NK-92 treated with Interleukin-12 subunit alpha and Interleukin-12 subunit beta, amount 100 ng/mL, for 24 hours (cell line): ENCODE results near the gene KRTAP4-6.
"Not testable (repeated sequence)": the region's sequence is repeated elsewhere in the genome, so short reads cannot be mapped to it uniquely, and the experiment has no call there.

Source experiments
- DNase-seq: peaks from one replicate; lab custom pipeline; 2025; lab: John Stamatoyannopoulos, UW

Gene KRTAP4-6

DNA sequence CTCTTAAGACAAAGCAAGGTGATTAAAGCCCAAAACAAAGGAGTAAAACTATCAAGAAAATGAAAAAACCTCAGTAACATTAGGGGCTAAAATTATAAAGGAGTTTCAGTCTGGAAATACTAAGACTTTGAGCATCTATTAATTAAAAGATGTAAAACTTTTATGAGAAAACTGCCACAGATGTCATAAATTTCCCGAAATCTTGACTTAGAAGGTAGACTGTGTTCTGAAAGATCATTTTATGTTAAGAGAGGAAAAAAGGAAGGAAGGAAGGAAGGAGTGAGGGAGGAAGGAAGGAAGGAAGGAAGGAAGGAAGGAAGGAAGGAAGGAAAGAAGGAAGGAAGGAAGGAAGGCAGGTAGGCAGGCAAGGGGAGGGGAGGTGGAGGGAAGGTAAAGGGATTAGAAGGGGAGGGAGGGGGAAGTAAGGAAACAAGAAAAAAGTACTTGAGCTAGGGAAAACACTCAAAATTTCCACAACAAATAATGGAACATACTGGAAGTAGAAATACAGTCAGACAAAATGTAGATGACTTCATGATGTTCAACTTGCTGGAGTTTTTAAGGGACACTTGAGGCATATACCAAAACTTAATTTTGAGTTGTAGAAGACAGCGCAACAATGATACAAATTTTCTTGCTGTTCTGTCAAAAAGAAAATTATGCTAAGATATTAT lies 7.3 kb upstream of the KRTAP4-6 start:
- DNase-seq: no peak

DNA sequence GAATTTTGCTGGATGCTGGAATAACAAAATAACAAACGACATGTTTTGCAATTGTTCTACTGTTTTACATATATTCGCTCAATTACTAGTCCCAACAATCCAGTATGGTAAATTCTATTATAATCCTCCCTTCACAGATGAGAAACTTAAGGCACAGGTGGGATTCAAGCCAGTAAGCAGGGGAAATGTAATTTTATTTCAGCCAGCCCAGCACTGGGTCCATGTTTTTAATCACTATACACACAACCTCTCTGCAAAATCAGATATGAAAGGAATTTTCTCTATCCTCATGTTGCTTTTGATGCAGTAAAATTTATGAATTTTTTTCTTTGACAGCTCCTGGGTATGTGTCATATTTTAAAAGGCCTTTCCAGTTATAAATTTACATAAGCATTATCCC lies 4.9 kb upstream of the KRTAP4-6 start:
- DNase-seq: no peak

DNA sequence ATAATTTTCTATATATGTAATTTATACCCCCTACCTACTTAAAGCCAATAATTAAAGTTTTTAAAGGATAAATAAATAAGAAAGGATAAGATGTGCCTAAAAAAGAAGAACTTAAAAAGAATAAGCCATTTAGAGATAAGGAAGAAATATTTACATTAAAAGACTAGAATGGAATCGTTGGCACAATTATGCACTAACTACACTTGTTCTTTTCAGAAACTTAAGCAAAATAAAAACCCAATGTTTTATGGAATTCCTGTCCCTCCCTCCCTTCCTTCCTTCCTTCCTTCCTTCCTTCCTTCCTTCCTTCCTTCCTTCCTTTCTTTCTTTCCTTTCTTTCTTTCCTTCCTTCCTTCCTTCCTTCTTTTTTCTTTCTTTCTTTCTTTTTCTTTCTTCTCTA lies 4.5 kb upstream of the KRTAP4-6 start:
- no peak for DNase-seq

DNA sequence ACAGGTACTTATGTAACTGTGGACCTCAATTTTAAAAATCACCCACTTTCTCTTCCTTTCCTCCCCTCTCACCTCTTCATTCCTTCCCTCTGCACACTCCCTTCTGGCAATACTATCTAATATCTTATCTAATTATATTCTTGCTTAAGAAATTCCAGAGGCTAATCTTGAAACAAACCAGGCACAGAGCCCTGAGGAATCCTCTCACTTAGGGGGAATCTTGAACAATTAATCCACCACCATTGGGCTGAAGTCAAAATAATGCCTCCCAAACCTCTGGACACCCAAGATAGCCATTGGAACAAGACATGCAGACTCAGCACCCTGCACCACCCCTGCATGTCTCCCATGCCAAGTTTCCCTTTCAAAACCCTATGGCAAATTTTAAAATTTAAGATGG lies 1.0 kb upstream of the KRTAP4-6 start:
- no peak for DNase-seq

GRCh38 chr17:41139865-41140264 lies 479 bp downstream of the KRTAP4-6 start:
- not testable (repeated sequence) for DNase-seq

DNA sequence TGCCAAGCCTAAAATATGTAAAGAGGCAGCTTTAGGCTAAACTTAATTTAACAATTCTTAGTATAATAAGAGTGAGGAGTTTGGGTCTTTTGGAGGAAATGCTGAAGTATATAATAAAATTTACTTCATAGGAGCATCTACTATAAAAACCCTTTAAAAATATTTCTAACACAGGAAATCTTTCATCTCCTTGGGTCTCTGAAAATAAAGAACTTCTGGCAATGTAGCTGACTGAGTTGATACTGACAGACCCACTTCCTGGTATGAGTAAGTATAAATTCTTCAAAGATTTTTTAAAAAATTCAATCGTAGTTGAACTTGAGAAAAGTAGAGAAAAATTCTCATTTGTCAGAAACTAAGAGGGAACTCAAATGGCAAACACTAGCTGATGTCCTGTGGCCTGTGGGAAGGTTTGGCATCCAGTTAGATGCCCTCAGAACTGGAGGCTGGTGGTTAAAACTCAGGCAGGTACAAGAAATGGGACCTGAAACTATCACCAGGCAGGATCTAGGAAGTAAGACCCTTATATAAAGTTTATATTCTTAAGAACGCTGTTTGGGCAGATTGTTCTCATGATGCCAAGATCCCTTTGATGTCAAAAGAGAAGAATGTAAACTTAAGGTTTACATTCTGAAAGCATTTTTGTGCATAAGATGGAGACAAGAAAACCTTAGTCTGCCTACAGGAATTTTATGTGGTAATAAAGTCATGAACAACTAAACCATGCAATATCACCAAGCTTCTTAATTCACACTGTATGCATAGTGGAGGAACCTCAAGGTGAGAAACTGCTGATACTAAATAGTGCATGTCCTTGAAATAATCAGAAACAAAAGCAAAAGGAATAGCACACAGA lies 6.2 kb downstream of the KRTAP4-6 start:
- DNase-seq: no peak

GRCh38 chr17:41131979-41132378 lies 8.4 kb downstream of the KRTAP4-6 start:
- no peak for DNase-seq

DNA sequence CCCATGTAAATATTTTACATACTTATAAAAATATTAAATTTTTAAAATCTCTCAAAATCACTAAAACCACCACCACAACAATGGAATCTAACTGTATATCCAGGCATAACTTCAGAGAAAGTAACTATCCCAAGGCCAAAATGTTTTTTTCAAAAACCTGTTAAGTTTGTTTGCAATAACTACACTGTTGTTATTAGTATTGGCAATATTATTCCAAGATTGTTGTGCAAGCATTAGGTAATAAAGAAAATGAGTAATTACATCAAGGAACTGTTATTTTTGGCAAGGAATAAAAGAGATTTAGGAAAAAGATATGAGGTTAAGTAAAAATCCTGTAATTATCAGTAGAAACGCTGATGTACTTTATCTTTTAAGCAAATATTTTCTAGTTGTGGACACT lies 13.0 kb downstream of the KRTAP4-6 start:
- no peak for DNase-seq

DNA sequence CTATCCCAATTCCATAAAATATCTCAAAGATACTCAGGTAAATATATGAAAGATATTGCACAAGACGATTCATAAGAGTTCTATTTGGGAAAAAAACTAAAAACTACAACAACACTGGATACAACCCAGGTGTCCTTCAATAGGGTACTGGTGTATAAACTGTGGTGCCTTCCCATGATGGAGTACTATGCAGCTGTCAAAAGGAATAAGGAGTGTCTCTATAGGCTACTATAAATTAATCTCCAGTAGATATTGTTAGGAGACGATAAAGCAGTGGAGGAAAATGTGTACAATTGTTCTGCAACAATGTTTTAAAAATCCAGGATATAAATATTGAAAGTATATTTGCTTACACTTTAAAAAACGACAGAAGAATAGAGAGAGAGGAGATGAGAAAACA lies 13.9 kb downstream of the KRTAP4-6 start:
- no peak for DNase-seq

DNA sequence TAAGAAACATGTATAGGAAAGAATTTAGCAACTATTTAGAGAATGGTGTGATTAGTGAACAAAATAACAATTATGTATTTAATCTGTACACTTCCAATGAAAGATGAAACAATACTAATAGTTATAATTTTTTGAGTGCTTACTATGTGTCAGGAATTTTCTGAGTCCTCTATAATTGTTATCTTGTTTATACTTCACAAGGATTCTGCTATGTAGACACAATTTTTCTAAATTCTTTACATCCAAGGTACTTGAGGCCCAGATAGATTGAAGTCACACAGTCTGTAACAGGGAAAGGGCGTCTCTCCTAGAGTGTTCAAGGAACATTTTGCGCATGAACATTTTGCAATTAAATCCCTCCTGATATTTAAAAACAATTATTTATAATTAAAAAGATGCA lies 15.3 kb downstream of the KRTAP4-6 start:
- DNase-seq: no peak

DNA sequence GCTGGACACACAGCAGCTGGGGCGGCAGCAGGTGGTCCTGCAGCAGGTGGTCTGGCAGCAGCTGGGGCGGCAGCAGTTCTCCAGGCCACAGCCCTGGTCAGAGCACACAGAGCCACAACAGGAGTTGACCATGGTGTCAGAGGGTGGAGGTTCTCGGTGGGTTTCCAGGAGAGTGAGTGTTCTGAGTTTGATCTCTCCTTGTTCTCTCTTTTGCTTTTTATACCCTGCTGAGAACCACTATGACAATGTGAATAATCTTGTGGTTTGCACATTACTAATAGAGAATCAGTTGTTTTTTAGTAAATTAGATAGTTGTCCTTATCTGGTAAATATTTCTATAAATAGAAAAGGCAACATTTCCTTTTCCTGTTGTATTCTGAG lies 16.4 kb downstream of the KRTAP4-6 start, which contains the start of gene KRTAP4-12:
Gene KRTAP4-12 (minus strand): TSS at position 192 of the 381 bp plus-strand sequence. CDS start 60 bp downstream, at position 132.
- not testable (repeated sequence) for DNase-seq

DNA sequence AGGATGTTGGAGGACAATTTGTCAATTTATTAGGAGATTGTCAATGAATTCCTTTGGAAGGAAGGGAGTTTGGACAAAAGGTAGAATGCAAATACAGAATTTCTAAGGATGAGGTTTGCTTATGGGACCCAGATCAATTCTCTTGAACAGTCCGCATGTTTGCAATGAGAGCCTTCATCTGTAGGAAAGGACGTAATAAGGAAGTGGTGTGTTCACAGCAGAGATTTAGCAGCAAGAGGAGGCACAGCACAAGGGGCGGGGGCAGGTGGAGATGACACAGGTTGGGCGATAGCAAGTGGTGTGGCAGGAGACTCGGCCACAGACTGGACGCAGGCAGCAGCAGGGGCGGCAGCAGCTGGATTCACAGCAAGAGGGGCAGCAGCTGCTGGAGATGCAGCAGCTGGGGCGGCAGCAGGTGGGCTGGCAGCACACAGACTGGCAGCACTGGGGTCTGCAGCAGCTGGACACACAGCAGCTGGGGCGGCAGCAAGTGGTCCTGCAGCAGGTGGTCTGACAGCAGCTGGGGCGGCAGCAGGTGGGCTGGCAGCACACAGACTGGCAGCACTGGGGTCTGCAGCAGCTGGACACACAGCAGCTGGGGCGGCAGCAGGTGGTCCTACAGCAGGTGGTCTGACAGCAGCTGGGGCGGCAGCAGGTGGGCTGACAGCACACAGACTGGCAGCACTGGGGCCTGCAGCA lies 16.9 kb downstream of the KRTAP4-6 start:
- DNase-seq: not testable (repeated sequence)

- DNase-seq: no peak
Measured at GRCh38 chr17:41121742-41122141, 18.6 kb downstream of the KRTAP4-6 start.

GRCh38 chr17:41119696-41120690 lies 20.4 kb downstream of the KRTAP4-6 start:
- not testable (repeated sequence) for DNase-seq

- DNase-seq: no peak
Measured at GRCh38 chr17:41118721-41119120, 21.6 kb downstream of the KRTAP4-6 start.

- DNase-seq: not testable (repeated sequence)
Measured at GRCh38 chr17:41117846-41118386, 22.4 kb downstream of the KRTAP4-6 start, which contains the start of gene KRTAP4-11. TSS of gene KRTAP4-11 (minus strand) at chr17:41118373. CDS start at chr17:41118315, 58 bp downstream.

DNA sequence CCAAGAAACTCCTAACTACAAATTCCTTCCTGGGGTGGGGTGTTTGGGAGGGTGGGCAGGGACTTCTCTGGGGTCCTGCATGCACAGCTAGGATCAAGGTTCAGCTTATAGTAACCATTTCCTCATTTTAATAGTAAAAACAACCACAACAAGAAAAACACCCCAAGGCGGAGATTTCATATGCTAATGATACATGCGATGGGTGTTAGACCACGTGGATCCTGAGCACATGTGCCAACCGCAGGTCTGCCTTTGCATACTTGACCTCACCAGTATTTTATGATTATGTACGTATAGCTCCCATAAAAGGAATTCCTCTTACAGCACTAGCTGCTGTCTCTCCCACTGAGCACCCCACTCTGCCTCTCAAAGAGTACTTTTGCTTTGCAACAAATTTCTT lies 24.0 kb downstream of the KRTAP4-6 start:
- DNase-seq: no peak

GRCh38 chr17:41111151-41111885 lies 29.0 kb downstream of the KRTAP4-6 start:
- no peak for DNase-seq

GRCh38 chr17:41108728-41109386 lies 31.5 kb downstream of the KRTAP4-6 start:
- DNase-seq: not testable (repeated sequence)
